HEK293T (cell line): ENCODE measurements around the gene GPR17.

Experiments
- ARNT ChIP-seq: fragments of 450-650 bp; IDR thresholded peaks from 2 replicates; pipeline ENCODE4 v1.6.1; 2017; ENCODE audit warnings: mild to moderate bottlenecking
- FOXA1 ChIP-seq: fragments of 450-650 bp; IDR thresholded peaks from 2 replicates; pipeline ENCODE4 v1.6.1; 2016; ENCODE audit warnings: mild to moderate bottlenecking
- TARDBP ChIP-seq: fragments of 450-650 bp; IDR thresholded peaks from 2 replicates; pipeline ENCODE4 v1.6.1; 2016
- ZNF384 ChIP-seq: fragments of 450-650 bp; IDR thresholded peaks from 2 replicates; pipeline ENCODE4 v1.6.1; 2016

GRCh38 chr2:127630864-127631540 lies 15.0 kb upstream of the GPR17 start:
- TF ChIP-seq ZNF384 = no peak
- TF ChIP-seq TARDBP = no peak
- TF ChIP-seq ARNT = no peak
- no peak for TF ChIP-seq FOXA1
